Activated naive CD4-positive, alpha-beta T cell treated with anti-CD3 and anti-CD28 coated beads, Interleukin-2, amount 10 ng/mL, durations not matched to agents 7 days and 5 days (primary cell): ENCODE results near the gene TEX35.
"Not testable (repeated sequence)": the region's sequence is repeated elsewhere in the genome, so short reads cannot be mapped to it uniquely, and the experiment has no call there.

ENCODE experiments used
- CTCF ChIA-PET: fragments of 350-600 bp; sonication (Branson Sonifier 250); formaldehyde crosslinking; loops from one replicate; lab custom pipeline; 2021; ENCODE audit warnings: antibody characterized with exemption; lab: Charles Lee
- DNase-seq: peaks from one replicate; pipeline ENCODE4 v3.0.0-alpha.2; 2020
- H3K27ac Mint-ChIP-seq: one replicate; pipeline ENCODE4 v1.8.0; 2021; ENCODE audit warnings: mild to moderate bottlenecking, moderate library complexity, mixed read lengths
- H3K27me3 Mint-ChIP-seq: one replicate; pipeline ENCODE4 v1.8.0; 2021; ENCODE audit warnings: mild to moderate bottlenecking, mixed read lengths
- H3K36me3 Mint-ChIP-seq: one replicate; pipeline ENCODE4 v1.8.0; 2021; ENCODE audit warnings: mixed read lengths
- H3K4me1 Mint-ChIP-seq: one replicate; pipeline ENCODE4 v1.8.0; 2021; ENCODE audit warnings: mixed read lengths
- H3K4me3 Mint-ChIP-seq: one replicate; pipeline ENCODE4 v1.8.0; 2021; ENCODE audit warnings: mild to moderate bottlenecking, moderate library complexity, mixed read lengths
- H3K9me3 Mint-ChIP-seq: one replicate; pipeline ENCODE4 v1.8.0; 2021; ENCODE audit warnings: mixed read lengths

Gene TEX35

GRCh38 chr1:178548108-178548507 is 35.2 kb downstream of the TEX35 start:
- CTCF ChIA-PET = interaction anchor here (1.1 kb wide), 1 partner anchor 16 kb away, joined by 3 read pairs; no protein-coding TSS in a partner anchor
- H3K4me1 Mint-ChIP-seq = peaks cover 2% of the 10 kb centered on the region
- no peak overlapping the region for H3K27ac Mint-ChIP-seq
- H3K27me3 Mint-ChIP-seq = no peaks in the 10 kb centered on the region
- no peak for DNase-seq
- H3K36me3 Mint-ChIP-seq = no peaks in the 10 kb centered on the region
- peaks cover 5% of the 10 kb centered on the region for H3K9me3 Mint-ChIP-seq
- no peak overlapping the region for H3K4me3 Mint-ChIP-seq

DNA sequence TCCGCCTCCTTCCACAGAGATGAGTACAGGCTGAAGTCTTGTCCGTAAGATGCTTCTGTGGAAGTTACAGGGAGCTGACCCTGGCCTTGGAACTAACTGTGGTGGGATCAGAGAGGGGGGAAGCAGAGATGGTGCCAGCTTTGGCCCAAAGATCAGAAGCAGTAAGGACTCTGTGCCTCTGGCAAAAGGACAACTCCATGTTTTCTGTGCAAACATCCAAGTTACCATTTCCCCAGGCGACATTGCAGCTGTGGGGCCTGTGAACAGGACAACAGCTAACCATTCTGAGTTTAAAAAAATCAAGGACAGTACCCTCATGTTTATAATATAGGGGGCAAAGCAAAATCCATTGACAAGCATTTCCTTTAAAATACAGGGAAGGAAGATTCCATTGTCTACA is 38.4 kb downstream of the TEX35 start:
- Mint-ChIP-seq H3K9me3 (peaks cover 11% of the 10 kb centered on the region), H3K36me3 (no peaks in the 10 kb centered on the region), H3K27ac (no peak overlapping the region), H3K4me1 (no peaks in the 10 kb centered on the region), H3K4me3 (no peak overlapping the region), H3K27me3 (no peaks in the 10 kb centered on the region)
- CTCF ChIA-PET = no interaction called here
- DNase-seq = no peak

DNA sequence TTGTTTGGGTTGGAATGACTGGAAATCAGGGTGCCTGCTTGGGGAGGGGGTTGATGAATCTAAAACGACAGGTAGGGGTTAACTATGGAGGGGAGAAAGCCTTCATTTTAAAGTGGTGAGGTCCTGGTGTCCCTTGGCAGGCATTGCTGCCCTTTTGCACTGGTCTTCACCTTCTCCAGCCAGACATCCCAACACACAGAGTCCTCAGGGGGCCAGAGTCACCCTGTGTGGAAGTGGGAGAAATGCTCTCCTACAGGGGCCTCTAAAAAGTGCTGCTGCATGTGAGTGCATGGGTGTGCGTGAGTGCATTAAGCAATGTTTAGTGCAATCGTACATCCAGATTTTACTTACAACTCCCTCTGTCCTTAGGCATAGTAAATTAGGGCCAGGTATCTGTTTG is 39.0 kb downstream of the TEX35 start:
- no peaks in the 10 kb centered on the region for H3K36me3 Mint-ChIP-seq
- no peak for DNase-seq
- no peak overlapping the region for H3K27ac Mint-ChIP-seq
- H3K9me3 Mint-ChIP-seq = peaks cover 11% of the 10 kb centered on the region
- H3K27me3 Mint-ChIP-seq = no peaks in the 10 kb centered on the region
- CTCF ChIA-PET = no interaction called here
- H3K4me3 Mint-ChIP-seq = no peak overlapping the region
- H3K4me1 Mint-ChIP-seq = no peaks in the 10 kb centered on the region

- CTCF ChIA-PET = no interaction called here
- peaks cover 11% of the 10 kb centered on the region for H3K9me3 Mint-ChIP-seq
- H3K4me3 Mint-ChIP-seq = no peak overlapping the region
- H3K4me1 Mint-ChIP-seq = no peaks in the 10 kb centered on the region
- DNase-seq = no peak
- H3K36me3 Mint-ChIP-seq = no peaks in the 10 kb centered on the region
- H3K27ac Mint-ChIP-seq = no peak overlapping the region
- H3K27me3 Mint-ChIP-seq = no peaks in the 10 kb centered on the region
These were observed 39.9 kb downstream of the TEX35 start for GRCh38 chr1:178552856-178553255.

DNA sequence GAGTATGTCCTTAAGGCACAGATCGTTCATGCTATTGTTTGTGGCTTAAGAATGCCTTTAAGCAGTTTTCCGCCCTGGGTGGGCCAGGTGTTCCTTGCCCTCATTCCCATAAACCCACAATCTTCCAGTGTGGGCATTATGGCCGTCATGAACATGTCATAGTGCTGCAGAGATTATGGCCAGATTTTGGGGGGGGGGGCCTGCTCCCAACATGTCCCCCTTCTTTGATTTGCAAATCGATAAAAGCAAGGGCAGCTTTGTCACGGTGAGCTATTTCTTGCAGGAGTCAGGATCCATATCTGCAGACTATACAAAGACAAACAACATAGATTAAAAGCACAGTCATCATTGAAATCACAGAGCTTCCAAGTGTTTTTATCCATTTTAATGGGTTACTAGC is 41.4 kb downstream of the TEX35 start:
- H3K27me3 Mint-ChIP-seq, CTCF ChIA-PET: not testable (repeated sequence)

GRCh38 chr1:178555613-178556012 is 42.7 kb downstream of the TEX35 start:
- peaks cover 11% of the 10 kb centered on the region for H3K9me3 Mint-ChIP-seq
- H3K4me3 Mint-ChIP-seq, H3K27ac Mint-ChIP-seq, CTCF ChIA-PET, DNase-seq, H3K4me1 Mint-ChIP-seq, H3K36me3 Mint-ChIP-seq, H3K27me3 Mint-ChIP-seq: not testable (repeated sequence)

More for the DNA sequence above, 41.4 kb downstream of the TEX35 start:
- not testable (repeated sequence) for H3K4me3 Mint-ChIP-seq, H3K27ac Mint-ChIP-seq, DNase-seq, H3K36me3 Mint-ChIP-seq, H3K4me1 Mint-ChIP-seq
- H3K9me3 Mint-ChIP-seq = peaks cover 11% of the 10 kb centered on the region

DNA sequence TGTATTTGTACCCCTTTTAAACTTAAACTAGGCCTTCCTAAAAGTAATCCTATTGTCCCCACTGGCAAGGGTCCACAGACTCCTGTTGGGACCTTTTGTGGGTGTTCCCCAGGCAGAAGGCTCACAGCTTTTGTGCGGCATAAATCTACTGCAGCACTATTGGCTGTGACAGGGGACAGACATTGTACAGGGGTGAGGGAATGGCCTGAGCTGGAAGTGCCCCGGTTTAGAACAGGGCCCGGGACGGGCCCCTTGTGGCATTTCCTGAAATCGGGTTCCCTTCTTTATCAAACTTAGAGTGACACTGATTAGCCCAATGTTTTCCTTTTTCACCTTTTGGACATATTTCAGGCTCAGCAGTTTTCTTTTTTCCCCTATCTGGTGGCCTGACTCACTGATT is 45.9 kb downstream of the TEX35 start:
- H3K27ac Mint-ChIP-seq, H3K36me3 Mint-ChIP-seq, CTCF ChIA-PET, H3K9me3 Mint-ChIP-seq, H3K27me3 Mint-ChIP-seq, DNase-seq, H3K4me1 Mint-ChIP-seq, H3K4me3 Mint-ChIP-seq: not testable (repeated sequence)

GRCh38 chr1:178560871-178561376 is 48.0 kb downstream of the TEX35 start:
- H3K27ac Mint-ChIP-seq = no peak overlapping the region
- no peaks in the 10 kb centered on the region for H3K4me1 Mint-ChIP-seq

GRCh38 chr1:178563099-178563820 is 50.4 kb downstream of the TEX35 start:
- no peaks in the 10 kb centered on the region for H3K36me3 Mint-ChIP-seq
- no peaks in the 10 kb centered on the region for H3K4me1 Mint-ChIP-seq
- DNase-seq = no peak
- H3K4me3 Mint-ChIP-seq = no peak overlapping the region
- no peaks in the 10 kb centered on the region for H3K9me3 Mint-ChIP-seq
- H3K27ac Mint-ChIP-seq = no peak overlapping the region
- no peaks in the 10 kb centered on the region for H3K27me3 Mint-ChIP-seq
- CTCF ChIA-PET = no interaction called here

More at GRCh38 chr1:178560871-178561376, 48.0 kb downstream of the TEX35 start:
- no peak for DNase-seq
- Mint-ChIP-seq H3K4me3 (no peak overlapping the region), H3K9me3 (no peaks in the 10 kb centered on the region), H3K27me3 (no peaks in the 10 kb centered on the region), H3K36me3 (no peaks in the 10 kb centered on the region)
- CTCF ChIA-PET = no interaction called here

DNA sequence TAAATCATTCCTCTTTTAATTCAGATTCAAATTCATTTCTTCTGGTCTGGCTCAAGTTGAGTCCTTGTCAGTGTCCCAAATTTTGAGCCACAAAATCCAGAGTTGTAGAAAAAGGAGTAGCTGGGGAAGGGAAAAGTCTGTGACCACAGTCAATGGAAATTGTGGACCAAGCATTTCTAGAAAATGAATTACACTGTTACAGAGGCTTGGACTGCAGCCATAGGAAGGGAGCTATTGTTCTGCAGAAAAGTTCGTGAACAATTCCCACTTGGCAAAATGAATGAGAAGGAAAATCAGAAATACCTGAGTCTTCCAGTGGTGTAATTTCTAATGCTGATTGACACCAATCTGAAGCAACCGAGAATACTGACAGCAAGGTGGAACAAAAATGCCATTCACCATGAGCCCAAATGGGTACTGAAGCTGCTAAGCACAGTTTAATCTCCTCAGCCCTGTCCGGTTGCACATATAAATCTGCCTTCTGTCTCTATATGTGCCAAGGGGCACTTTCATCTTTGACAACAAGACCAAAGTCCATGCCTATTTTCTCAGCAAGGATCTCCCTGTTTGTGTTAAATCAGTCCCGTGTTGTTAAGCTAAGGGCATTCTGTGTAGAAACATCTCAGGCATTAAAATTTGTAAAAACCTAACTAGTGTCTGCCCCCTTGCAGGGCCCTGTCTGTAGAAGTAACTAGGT is 51.3 kb downstream of the TEX35 start:
- Mint-ChIP-seq H3K36me3 (no peaks in the 10 kb centered on the region), H3K27ac (no peak overlapping the region), H3K9me3 (no peaks in the 10 kb centered on the region), H3K4me1 (no peaks in the 10 kb centered on the region), H3K4me3 (no peak overlapping the region), H3K27me3 (no peaks in the 10 kb centered on the region)
- no peak for DNase-seq
- CTCF ChIA-PET = no interaction called here

DNA sequence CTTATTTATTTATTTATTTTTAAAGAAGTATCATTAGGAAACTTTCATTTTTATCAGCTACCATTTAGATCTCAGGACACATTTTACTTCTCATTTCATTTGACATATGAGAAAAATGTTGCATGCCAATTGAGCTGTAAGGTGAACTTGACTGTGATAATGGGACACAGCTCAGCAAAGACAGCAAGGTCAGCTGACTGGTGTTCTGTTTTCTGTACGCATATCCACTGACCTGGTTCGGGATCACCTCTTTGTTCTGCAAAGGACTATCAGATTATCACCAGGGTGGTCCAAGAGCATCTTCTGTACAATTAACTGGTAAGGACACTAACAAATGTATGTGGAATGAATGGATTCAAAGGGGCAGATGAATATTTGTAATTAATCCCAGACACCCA is 51.9 kb downstream of the TEX35 start:
- CTCF ChIA-PET = no interaction called here
- no peak for DNase-seq
- no peak overlapping the region for H3K27ac Mint-ChIP-seq
- no peaks in the 10 kb centered on the region for H3K36me3 Mint-ChIP-seq
- H3K27me3 Mint-ChIP-seq = peaks cover 1% of the 10 kb centered on the region
- no peak overlapping the region for H3K4me3 Mint-ChIP-seq
- no peaks in the 10 kb centered on the region for H3K4me1 Mint-ChIP-seq
- H3K9me3 Mint-ChIP-seq = no peaks in the 10 kb centered on the region

- H3K9me3 Mint-ChIP-seq = no peaks in the 10 kb centered on the region
- no peak overlapping the region for H3K27ac Mint-ChIP-seq
- no peak for DNase-seq
- no peaks in the 10 kb centered on the region for H3K36me3 Mint-ChIP-seq
- no peak overlapping the region for H3K4me3 Mint-ChIP-seq
- CTCF ChIA-PET = no interaction called here
- H3K4me1 Mint-ChIP-seq = no peaks in the 10 kb centered on the region
- peaks cover 3% of the 10 kb centered on the region for H3K27me3 Mint-ChIP-seq
These were observed 52.7 kb downstream of the TEX35 start for GRCh38 chr1:178565586-178565985.

DNA sequence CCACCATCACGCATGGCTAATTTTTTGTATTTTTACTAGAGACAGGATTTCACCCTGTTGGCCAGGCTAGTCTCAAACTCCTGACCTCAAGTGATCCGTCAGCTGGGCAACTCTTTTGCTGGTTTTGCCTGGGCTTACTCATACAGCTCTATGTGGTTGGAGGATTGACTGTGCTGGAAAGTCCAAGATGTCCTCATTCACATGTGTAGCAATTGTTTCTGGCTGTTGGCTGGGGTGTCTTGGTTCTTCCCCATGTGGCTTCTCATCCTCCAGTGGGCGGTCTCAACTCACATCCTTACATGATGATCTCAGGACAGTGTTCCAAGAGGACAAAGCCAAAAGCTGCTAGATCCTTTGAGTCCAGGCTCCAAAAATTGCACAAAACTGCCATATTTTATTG is 53.3 kb downstream of the TEX35 start:
- Mint-ChIP-seq H3K27ac (no peak overlapping the region), H3K4me1 (no peaks in the 10 kb centered on the region), H3K4me3 (no peak overlapping the region), H3K36me3 (no peaks in the 10 kb centered on the region), H3K9me3 (no peaks in the 10 kb centered on the region), H3K27me3 (peaks cover 3% of the 10 kb centered on the region)
- CTCF ChIA-PET = no interaction called here
- no peak for DNase-seq

DNA sequence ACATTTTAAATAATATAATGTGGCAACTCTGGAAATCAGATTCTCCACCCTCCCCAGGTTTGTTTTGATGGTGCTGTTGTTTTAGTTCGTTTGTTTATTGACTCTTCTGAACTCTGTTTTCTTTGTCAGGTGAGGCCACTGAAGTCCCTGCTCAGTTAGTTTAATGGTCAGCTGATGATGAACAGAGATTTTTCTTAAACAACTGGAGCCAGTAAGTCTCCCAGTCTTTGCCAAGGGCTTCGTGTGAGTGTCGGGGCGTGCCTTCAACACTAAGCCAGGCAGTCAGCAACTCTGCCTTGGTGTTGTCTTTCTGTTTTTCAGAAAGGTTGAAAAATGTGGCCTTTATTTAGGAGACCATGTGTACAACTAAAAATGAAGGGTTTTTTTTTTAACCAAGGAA is 58.9 kb downstream of the TEX35 start:
- CTCF ChIA-PET = no interaction called here
- Mint-ChIP-seq H3K27ac (no peak overlapping the region), H3K4me3 (no peak overlapping the region), H3K4me1 (no peaks in the 10 kb centered on the region), H3K9me3 (no peaks in the 10 kb centered on the region), H3K27me3 (peaks cover 11% of the 10 kb centered on the region), H3K36me3 (no peaks in the 10 kb centered on the region)
- DNase-seq = no peak
